Activated CD8-positive, alpha-beta memory T cell treated with anti-CD3 and anti-CD28 coated beads for 48 hours (primary cell): ENCODE measurements around the gene HSD17B12.

Source experiments
- DNase-seq, 3 experiments: peaks; one replicate each; pipeline ENCODE4 v3.0.0-alpha.2; 2020; ENCODE audit warnings: low read depth in 2 of 3, low spot score in 2 of 3

HSD17B12 gene

DNA sequence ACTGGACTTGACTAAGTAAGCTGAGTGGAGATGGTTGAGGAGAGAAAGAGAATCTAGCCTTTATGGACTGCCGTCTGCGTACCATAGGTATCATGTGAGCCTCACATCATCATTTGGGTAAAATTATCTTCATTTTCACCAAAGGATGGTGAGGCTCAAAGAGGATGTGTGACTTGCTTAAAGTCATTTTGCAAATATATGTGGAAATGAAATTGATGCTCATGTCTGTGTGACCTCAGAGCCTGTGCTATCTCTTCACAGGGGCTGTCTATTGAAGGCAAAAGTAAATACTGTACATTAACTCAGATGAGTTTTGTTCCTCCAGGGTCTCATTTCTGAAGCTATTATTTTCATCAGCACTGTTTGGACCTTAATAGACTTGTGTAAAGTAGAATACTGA, 116.8 kb downstream of the HSD17B12 start:
- no peak for DNase-seq

DNA sequence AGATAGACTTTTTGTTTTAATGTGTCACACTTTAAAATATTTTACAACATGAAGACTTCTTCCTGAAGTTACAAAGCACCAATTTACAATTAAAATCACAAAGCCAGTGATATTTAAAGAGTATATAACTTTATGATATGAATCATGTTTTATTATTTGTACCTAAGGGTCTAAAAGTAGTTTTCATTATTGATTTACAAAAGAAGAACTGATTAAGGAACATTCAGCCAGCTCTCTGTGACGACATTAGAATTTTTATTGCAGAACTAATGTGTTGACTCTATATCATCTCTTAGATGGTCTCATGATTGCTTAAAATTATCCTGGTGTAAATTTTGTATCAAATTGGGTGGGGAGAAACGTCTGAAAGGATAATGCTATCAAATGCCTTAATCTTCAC, 117.3 kb downstream of the HSD17B12 start:
- DNase-seq, result no peak

DNA sequence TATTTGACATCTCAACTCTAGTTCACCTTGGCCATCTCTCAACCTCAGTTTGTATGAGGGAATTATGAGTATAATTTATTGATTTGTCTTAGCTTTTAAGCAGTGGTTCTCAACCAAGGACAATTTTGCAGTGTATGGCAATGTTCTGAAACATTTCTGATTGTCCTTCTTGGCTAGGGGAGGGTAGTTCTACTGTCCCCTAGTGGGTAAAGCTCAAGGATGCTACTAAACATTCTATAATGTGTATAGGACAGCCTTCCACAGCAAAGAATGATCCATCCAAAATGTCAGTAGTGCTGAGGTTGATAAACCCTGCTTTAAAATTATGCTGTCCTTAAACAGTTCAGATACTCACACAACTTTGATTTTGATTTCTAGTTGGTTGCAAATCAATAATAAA, 122.0 kb downstream of the HSD17B12 start:
- no peak for DNase-seq

DNA sequence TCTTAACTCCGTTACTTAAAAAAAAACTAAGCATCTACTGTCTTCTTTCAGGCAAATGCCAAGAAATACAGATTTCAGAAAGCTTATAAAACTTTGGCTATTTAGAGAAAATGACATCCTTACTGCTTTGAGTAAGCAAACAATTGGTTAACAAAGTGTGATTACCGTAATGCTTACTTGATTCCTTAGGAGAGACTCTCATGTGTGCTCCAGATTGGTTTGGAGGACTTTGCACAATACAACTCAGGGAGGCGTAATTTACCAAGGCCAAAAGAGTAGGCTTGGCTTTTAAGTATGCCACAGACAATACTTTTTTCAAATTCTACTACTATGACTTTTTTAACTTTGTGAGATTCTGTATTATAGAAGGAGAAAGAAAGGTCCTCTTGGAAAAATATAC, 123.2 kb downstream of the HSD17B12 start:
- DNase-seq, result no peak

DNA sequence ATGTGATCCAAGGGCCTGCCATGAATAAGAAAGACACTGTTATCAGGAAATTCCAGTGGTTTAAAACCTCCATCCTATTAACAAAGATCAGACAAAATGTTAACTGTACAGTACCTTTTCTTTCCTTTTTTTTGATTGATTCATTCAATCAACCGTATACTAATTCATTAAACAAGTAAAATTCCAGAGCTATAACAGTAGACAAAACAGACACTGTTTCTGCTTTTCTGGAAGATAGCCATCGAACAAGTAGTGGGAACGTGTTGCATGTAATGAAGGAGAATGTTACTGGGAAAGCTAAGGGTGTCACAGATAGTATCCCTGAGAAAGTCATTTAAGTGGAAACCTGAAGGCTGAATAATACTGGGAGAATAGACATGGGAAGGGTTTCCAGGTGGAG, 126.4 kb downstream of the HSD17B12 start:
- DNase-seq, result no peak

DNA sequence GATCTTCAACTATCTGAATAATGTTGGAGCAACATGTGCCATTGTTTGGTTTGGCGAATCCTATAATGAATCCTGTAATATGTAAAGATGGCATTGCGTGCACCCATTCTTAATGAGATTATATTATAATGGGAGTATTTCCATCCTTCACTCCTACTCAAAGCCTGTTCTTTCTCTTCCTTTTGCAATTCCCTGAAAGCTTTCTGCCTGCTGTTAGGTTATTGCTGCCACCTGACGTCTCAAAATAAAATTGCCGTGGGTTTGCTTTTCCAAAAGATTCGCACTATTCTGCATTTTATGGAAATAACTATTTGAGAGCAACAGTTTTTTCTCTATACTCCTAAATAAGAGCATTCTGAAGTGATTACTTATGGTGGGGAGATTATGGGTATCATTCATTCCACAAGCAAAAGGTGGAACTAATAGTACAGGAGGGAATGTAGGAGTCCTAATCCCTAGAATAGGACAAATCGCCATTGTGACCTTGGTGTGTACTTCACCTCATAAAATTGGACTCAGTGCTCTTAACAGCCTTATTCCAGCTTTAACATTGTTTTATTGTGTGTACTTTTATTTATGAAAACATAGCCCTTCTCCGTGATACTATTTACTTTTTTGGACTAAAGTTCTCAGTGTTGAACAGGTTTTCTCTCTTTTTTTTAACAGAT, 130.5 kb downstream of the HSD17B12 start:
- no peak for DNase-seq

DNA sequence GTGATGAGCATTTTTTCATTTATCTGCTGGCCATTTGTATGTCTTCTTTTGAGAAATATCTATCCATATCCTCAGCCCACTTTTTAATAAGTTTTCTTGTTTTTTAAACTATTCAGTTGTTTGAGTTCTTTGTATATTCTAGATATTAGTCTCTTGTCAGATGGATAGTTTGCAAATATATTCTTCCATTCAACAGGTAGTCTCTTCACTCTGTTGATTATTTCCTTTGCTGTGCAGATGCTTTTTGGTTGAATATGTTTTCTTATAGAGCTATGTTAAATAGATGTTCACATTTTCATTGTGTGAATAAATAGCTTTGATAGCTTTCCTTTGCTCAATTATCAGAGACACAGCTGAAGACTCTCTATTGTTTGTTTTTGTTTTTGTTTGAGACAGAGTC, 131.9 kb downstream of the HSD17B12 start:
- no peak for DNase-seq

DNA sequence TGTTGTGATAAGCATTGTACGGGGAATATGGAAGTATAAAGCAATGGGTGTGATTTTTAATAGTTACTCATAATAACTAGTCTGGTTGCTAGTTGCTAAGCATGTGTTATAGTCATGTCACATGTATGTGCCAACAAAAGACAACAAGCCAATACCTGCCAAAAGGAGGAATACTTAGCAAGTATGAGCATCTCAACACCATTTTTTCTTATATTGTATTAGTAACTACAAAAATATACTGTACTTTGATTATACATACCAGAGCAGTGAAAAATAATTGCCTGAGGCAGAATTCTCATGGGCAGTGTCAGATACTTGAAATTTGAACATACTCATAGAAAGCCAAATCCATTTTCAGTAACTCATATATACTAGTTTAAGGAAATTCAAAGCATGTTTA, 137.7 kb downstream of the HSD17B12 start:
- DNase-seq, result no peak

DNA sequence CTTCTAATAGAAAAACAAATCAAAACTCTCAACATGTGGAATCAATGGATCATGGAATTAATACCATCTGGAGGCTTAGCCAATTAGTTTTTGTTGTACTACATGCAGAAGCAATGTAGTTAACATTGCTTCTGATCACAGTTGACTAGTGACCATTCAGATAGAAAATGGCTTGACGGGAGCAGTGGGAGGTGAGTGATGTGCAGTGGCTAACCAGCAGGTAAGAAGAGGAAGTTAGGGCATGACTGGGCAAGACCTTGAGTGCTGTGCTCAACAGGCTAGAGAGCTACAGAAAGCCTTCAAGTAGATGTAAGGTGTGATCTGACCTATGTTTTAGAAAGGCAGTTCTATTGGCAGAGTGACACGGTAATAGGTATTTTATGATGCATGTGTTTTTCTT, 139.4 kb downstream of the HSD17B12 start:
- DNase-seq, result no peak

DNA sequence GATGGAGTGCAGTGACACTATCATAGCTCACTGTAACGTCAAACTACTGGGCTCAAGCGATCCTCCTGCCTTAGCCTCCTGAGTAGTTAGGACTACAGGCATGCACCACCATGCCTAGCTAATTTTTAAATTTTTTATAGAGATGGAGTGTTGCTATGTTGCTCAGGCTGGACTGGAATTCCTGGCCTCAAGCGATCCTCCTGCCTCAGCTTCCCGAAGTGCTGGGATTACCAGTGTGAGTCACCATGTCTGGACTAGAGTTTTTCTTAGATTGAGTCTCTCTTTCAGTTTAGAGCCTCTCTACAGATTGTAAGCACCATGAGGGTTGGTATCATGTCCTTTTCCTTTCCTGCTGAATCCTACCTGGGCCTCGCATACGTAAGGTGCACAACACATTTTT, 142.8 kb downstream of the HSD17B12 start:
- no peak for DNase-seq

DNA sequence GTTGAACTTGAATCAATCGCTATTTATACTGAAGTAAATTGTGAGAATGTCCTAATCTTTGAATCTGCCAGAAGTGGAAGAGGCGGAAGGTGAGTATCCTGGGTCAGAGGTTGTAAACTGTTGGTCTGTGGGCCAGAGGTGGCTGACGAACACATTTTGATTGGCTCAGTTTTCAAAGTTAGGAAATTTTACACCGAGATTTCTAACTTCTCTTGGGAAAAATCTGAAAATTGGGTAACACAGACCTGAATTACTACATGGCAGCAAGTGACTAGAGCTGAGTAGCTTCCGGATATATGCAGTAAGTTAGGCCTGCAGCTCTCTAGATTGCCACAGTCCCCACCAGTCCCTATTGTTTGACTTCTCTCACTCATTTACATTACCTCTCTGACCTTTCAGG, 143.3 kb downstream of the HSD17B12 start:
- no peak for DNase-seq

DNA sequence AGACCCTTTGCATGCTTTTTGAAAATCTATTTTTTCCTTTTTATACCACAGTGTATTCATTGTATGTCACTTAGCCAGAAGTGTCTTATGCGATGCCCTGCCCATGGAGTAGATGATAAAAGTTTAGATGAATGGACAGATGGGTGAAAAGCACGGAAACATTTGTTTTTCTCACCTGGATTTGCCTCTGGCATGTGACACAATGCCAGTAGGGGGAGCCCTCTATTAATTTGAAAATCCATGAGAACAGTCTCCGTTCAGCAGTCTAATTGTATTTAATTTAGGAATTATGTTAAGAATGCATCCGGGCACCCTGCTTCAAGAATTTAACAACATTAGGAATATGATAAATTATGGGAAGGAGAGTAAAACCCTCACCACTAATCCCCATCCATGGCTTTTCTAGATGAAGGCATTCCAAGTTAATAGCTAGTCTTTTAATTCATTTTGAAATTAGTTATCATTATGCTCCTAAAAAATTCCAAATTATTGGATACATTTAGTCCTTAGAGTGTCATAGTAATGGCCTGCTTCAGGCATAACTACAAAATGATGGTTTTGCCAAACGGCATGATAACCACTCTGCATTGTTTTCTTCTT, 144.8 kb downstream of the HSD17B12 start:
- DNase-seq, result no peak

DNA sequence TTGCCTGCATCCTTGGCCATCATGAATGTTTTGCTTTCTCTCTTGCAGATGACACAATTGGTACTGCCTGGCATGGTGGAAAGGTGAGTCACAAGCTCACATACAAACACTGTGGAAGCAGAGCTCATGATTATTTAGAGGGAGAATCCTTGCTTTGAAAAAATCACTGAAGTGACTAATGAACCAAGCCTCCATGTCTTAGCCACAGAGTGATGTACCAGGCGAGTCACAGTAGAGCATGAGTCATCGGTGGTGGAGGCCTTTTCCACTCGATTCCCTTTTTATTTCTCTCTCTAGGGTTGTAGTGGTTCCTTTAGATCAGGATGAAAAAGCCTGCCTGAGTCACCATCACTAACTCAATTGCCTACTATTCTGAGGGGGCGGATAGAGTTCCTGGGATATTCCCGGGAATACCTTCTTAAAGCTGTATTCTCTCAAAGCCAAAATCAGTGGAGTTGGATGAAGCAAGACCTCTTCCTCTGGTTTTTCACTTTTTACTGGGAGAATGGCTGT, 150.4 kb downstream of the HSD17B12 start:
- DNase-seq, result peak in 2 of 3 experiments; percentile 4 to 11

DNA sequence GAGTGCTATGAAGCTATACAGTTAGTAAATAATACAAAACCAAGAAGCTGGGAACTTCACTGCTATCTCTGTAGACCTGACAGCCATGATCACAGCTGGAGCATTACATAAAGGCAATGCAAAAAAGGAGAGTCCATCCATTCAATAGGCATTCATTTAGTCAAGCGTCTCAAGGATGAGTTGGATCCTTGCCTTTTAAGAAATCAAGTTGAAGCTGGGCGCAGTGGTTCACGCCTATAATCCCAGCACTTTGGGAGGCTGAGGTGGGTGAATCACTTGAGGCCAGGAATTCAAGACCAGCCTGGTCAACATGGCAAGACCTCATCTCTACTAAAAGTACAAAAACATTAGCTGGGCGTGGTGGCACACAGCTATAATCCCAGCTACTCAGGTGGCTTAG, 152.0 kb downstream of the HSD17B12 start:
- DNase-seq, result no peak

DNA sequence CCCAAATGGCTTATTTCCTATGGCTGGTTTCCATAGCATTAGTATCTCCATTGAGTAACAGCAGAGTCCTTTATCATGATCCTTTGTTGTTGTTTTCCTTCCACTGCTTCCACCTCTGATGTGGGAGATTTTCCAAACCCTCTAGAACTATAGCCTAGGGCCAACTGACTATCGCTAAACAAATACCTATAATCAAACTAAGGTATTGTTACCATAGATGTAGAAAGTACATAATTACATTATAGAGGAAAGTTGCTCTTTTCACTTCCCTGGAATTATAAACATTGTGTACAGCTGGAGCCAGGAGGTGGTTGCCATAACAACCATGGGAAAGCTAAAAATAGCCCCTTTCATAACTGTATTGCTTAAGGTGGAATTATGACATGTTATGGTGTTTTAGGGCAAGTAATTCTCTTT, 153.1 kb downstream of the HSD17B12 start:
- DNase-seq, result no peak

DNA sequence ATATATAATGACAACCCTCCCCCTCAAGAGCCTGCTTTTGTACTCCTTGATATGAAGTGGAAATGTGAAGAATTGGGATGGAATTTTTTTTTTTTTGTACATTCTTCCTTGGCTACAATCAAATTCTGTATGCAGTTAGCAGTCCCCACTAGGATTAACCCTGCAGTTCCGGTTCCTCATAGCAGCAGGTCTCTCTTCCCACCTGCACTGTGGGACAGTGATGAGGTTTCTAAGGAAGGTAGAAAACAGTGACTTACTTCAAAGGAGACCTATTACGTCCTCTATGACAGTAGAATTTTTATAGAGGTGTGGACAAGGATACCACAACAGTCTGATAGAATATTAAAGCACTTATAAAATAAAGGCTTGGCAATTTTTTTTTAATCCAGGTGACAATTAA, 153.7 kb downstream of the HSD17B12 start:
- no peak for DNase-seq

DNA sequence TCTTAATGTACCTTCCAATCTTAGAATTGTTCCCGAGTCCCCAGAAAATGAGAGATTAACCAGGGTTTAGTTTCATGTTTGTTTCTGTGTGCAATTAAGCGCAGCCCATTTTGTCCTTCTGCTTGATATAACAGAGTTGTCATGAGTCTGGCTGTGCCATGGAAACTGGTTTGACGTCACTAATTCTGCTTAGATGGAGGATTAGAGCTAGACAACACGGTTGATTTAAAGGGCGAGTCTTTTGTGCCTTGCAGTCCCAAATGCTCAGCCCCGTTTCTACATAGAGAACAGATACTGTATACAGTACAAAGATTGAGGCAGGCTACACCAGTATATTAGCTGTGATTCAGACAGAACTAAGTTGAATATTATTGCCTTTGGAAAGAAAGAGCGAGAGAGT, 154.6 kb downstream of the HSD17B12 start:
- DNase-seq, result no peak

DNA sequence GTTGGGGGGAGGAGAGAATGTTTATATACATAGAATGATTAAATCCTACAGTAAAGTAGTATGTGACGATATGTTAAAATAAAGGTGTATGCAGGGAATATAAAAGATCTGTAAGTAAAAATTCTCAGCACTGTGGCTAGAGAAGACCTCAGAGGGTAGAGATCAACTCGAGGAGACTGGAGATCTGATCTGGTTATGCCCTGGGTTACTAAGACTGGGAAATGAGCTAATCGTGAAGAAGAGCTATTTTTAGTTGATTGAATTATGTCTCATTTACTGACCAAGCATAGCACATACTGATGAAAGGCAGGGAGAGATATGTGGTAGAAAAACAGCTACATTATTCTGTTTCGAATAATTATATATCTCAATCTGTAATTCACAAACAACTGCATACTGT, 157.3 kb downstream of the HSD17B12 start:
- no peak for DNase-seq

DNA sequence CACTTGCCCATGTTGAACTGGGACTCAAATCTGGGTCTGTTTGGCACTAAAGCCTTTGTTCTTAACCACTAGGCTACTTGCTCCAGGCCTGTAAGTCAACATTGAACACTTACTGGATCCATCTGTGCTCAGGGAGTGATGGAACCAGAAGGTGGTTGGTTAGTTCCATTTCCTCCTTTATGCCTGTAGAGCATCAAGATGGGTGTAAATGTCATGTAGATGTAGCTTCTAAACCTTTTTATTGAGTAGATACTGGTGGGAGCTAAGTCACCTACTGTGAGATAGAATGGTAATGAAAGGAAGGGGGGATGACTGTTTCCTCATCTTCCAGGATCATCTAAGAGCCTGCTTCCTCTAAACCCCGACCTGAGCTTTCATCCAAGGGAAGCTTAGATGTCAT, 161.5 kb downstream of the HSD17B12 start:
- DNase-seq, result no peak

DNA sequence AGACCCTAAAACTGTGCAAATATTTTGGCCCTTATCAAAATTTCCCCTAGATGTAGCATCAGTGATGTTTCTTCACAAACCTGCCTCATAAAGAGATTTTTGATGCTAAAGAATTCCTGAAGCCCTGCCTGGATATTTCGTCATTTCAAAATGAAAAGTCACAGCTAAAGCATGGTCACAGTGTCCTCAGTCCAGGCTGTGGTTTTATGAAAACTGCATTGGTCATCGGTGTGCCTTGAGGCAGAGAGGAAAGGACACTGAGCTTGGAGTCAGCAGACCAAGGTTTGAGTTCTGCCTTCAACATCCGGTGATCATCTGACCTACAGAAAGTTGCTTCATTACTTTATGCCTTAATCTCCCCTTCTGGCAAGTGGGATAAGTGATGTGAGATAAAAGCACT, 165.3 kb downstream of the HSD17B12 start:
- DNase-seq, result no peak

DNA sequence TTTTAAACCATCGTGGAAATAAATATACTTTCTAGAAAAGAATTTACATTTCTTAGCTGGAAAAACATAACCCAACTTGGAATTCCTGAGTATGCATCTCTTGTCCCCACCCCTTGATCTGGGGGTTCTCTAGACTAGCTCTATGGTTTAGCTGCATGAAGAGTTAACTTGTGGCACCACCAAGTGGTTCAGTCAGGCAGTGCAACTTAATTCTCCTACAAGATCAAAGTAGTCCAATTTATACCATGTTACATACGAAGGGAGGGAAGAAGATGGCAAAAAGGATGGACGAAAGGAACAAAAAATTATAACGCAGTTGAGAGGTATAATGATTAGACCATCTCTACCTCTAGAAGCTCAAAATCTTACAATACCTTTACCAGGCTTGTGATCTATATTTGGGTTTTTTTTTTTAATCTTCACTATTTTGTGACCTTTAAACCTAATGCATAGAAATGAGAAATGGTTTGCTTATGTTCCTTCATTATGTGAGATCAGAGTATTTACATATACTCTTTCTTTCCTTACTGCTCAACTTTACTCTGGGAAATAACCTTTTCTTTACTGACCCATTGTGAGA, 171.6 kb downstream of the HSD17B12 start:
- peak in 1 of 3 experiments; percentile 7 for DNase-seq

DNA sequence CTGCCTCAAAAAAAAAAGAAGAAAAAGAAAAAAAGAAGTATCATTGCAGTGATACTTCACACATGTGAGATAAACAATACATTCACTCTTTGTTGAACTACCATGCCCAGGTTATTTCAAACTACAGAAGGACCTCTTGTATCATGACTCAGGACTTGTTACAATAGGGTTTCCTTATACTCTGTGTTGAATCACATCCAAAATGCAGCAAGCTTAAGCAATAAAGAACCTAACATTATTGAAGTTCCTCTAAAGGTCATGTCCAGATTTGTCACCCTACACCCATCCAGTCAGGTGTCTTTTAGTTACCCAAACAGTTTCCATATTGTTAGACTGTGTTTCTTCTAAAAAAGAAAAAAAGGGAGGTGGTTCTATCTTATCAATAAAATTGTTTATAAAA, 173.2 kb downstream of the HSD17B12 start:
- DNase-seq, result no peak

DNA sequence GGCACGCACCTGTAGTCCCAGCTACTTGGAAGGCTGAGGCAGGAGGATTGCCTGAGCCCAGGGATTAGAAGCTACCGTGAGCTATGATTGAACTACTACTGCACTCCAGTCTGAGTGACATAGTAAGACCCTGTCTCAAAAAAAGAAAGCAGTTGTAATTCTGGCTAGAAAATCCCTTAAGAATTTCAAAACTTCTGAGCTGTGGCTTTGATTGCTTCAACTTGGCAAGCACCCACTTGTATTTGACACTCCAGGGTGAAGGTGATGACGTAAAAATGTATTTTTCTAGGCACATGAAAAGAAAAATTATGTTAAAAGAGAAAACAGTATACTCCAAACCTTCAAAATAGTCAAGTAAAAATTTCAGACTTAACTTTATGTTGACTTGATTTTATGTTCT, 176.5 kb downstream of the HSD17B12 start:
- no peak for DNase-seq
